NT2/D1 (cell line): Measurements from ENCODE around the gene CCDC3.

Experiments
- SUZ12 ChIP-seq: IDR thresholded peaks from 2 replicates; pipeline ENCODE4 v1.6.1; 2011; ENCODE audit not compliant: insufficient read length, insufficient read depth; ENCODE audit errors: extremely low read depth
- YY1 ChIP-seq: IDR thresholded peaks from 2 replicates; pipeline ENCODE4 v1.6.1; 2011; ENCODE audit not compliant: insufficient read length, insufficient read depth
- ZNF274 ChIP-seq: IDR thresholded peaks from 2 replicates; pipeline ENCODE4 v1.6.1; 2011; ENCODE audit warnings: mild to moderate bottlenecking, low read depth, low read length

GRCh38 chr10:12973149-12973718, 28.3 kb downstream of the CCDC3 start:
- TF ChIP-seq ZNF274 (no peak), YY1 (no peak), SUZ12 (no peak)
